A549 (cell line): ENCODE measurements around the gene FBXW5. TPM values are rescaled to one million over a fixed set of nuclear protein-coding genes. Genes with fewer than 3 reads are reported as not detected.

Experiments used
- ATAC-seq, 2 experiments: fragments of 200-7000 bp in 1 of 2; fragments of >200 bp in 1 of 2; cut with Nextera tagmentation in 1 of 2; cut with Tn5 transposase in 1 of 2; 3 replicates each; pipeline versions ENCODE4 v1.8.0 to v1.9.1; 2018 to 2020; ENCODE audit warnings: mild to moderate bottlenecking in 1 of 2, moderate library complexity in 1 of 2
- CTCF ChIA-PET: fragments of 300-600 bp; sonication (Branson Sonifier 250); formaldehyde crosslinking; extraction: SDS; loops from one replicate; lab custom pipeline; 2021; ENCODE audit warnings: antibody characterized with exemption, inconsistent platforms; lab: Yijun Ruan, JAX
- POLR2A ChIA-PET: fragments of 350-600 bp; formaldehyde crosslinking; extraction: SDS; loops from one replicate; lab custom pipeline; 2021; ENCODE audit warnings: antibody characterized with exemption, inconsistent platforms; lab: Yijun Ruan, JAX
- DNase-seq, 2 experiments: peaks; one replicate each; pipeline versions ENCODE4 v3.0.0 to v3.0.0-alpha.2; 2011 to 2016; ENCODE audit warnings: low read depth in 1 of 2, low spot score in 1 of 2
- FAIRE-seq: peaks from 2 replicates; lab custom pipeline; 2011; peaks lifted over from hg19 to GRCh38; lab: Jason Lieb, UNC
- H3K27ac ChIP-seq, 2 experiments: fragments of >200 bp; sonication (Bioruptor Twin); formaldehyde crosslinking; 3 replicates each; pipeline ENCODE4 v1.5.1; 2016 to 2017
- H3K4me1 ChIP-seq: fragments of >200 bp; sonication (Bioruptor Twin); formaldehyde crosslinking; 3 replicates; pipeline ENCODE4 v1.6.1; 2016
- H3K4me2 ChIP-seq: fragments of >200 bp; sonication (Bioruptor Twin); formaldehyde crosslinking; 3 replicates; pipeline ENCODE4 v1.6.1; 2016
- H3K4me3 ChIP-seq: fragments of >200 bp; sonication (Bioruptor Twin); formaldehyde crosslinking; 3 replicates; pipeline ENCODE4 v1.5.1; 2016
- H3K9me3 ChIP-seq: fragments of >200 bp; sonication (Bioruptor Twin); formaldehyde crosslinking; 3 replicates; pipeline ENCODE4 v1.6.1; 2016
- BHLHE40 ChIP-seq: IDR thresholded peaks from 2 replicates; pipeline ENCODE4 v1.6.1; 2012; ENCODE audit warnings: low read depth, low read length, inconsistent platforms
- CEBPB ChIP-seq, 2 experiments: fragments of >200 bp in 1 of 2; sonication (Bioruptor Twin) in 1 of 2; formaldehyde crosslinking in 1 of 2; IDR thresholded peaks; 2 replicates each; pipeline ENCODE4 v1.6.1; 2012 to 2016
- CTCF ChIP-seq: fragments of >200 bp; sonication (Bioruptor Twin); formaldehyde crosslinking; IDR thresholded peaks from 3 replicates; pipeline ENCODE4 v1.5.1; 2016
- ELK1 ChIP-seq: fragments of 150-350 bp; IDR thresholded peaks from 2 replicates; pipeline ENCODE4 v1.6.1; 2014; ENCODE audit warnings: low read depth, mild to moderate bottlenecking, low read length
- HOXA7 ChIP-seq: fragments of 250-450 bp; sonication (Bioruptor Pico); IDR thresholded peaks from 2 replicates; pipeline ENCODE4 v1.5.0; 2020; ENCODE audit warnings: mild to moderate bottlenecking, moderate library complexity
- HOXB5 ChIP-seq: fragments of 250-450 bp; sonication (Bioruptor Pico); IDR thresholded peaks from 2 replicates; pipeline ENCODE4 v1.5.0; 2020; ENCODE audit warnings: mild to moderate bottlenecking, moderate library complexity
- KDM1A ChIP-seq: fragments of 200-600 bp; sonication (generic); IDR thresholded peaks from 2 replicates; pipeline ENCODE4 v1.6.1; 2016; ENCODE audit warnings: low read depth, mild to moderate bottlenecking
- KDM5A ChIP-seq: fragments of 200-600 bp; sonication (generic); IDR thresholded peaks from 2 replicates; pipeline ENCODE4 v1.6.1; 2016; ENCODE audit warnings: antibody characterized with exemption, mild to moderate bottlenecking
- MAFK ChIP-seq: fragments of 450-650 bp; IDR thresholded peaks from 2 replicates; pipeline ENCODE4 v1.6.1; 2014; ENCODE audit not compliant: partially characterized antibody
- MAX ChIP-seq: IDR thresholded peaks from 2 replicates; pipeline ENCODE4 v1.6.1; 2012
- NFE2L2 ChIP-seq: fragments of 150-350 bp; conservative IDR thresholded peaks from 2 replicates; pipeline ENCODE4 v1.6.1; 2014; ENCODE audit warnings: low read length
- PBX3 ChIP-seq: IDR thresholded peaks from 2 replicates; pipeline ENCODE4 v1.6.1; 2012
- POLR2A ChIP-seq: IDR thresholded peaks from 2 replicates; pipeline ENCODE4 v1.6.1; 2012; ENCODE audit warnings: mild to moderate bottlenecking, low read length
- POLR2AphosphoS2 ChIP-seq: conservative IDR thresholded peaks from 2 replicates; pipeline ENCODE4 v1.6.1; 2012; ENCODE audit warnings: low read length, improper control_type of control experiment, inconsistent platforms
- SREBF2 ChIP-seq: fragments of 450-650 bp; IDR thresholded peaks from 2 replicates; pipeline ENCODE4 v1.6.1; 2014; ENCODE audit warnings: mild to moderate bottlenecking, moderate library complexity
- ZFP36 ChIP-seq: fragments of 450-650 bp; IDR thresholded peaks from 2 replicates; pipeline ENCODE4 v1.6.1; 2014; ENCODE audit warnings: borderline replicate concordance; ENCODE audit not compliant: partially characterized antibody
- ZNF302 ChIP-seq: fragments of 250-450 bp; sonication (Bioruptor Pico); IDR thresholded peaks from 2 replicates; pipeline ENCODE4 v1.9.0; 2021; ENCODE audit warnings: inconsistent platforms, mild to moderate bottlenecking, moderate library complexity
- WGBS: methylation state at CpG from one replicate; pipeline ENCODE4 v1.1.6; 2017; ENCODE audit errors: missing lambda C conversion rate; 5-methylcytosine and 5-hydroxymethylcytosine counted together
- polyA plus RNA-seq, 4 experiments: library from polyadenylated mRNA; depleted of rRNA in 3 of 4; stranded (reverse); fragments of >200 nt; fragmentation: RNase III in 1 of 4; extraction: RNeasy Plus Mini Kit Qiagen cat#74134 plus additional on column Dnase treatment in 1 of 4; gene quantifications; 2 replicates in 3 of 4; 3 replicates in 1 of 4; pipeline ENCODE4 v1.2.3, GENCODE V29; 2011 to 2017

Gene FBXW5
- polyA plus RNA-seq, 2 of the 4 experiments (the other 2 are of a cell fraction), result 37.5 to 59.5 TPM

- H3K9me3 ChIP-seq, result no peaks in the 10 kb centered on the region
- TF ChIP-seq PBX3 (no peak), CTCF (0 out of 3 replicates have a peak, but pooled peaks have one; percentile 8)
- TF ChIP-seq, all 56 proteins: peak for 1
- 85% methylated on average over 13 of the region's 14 CpGs for WGBS
- POLR2A ChIA-PET, result no interaction called here
- no peak overlapping the region for H3K27ac ChIP-seq
- no peak for DNase-seq
- H3K4me1 ChIP-seq, result peaks cover 14% of the 10 kb centered on the region
- H3K4me3 ChIP-seq, result no peak overlapping the region
- CTCF ChIA-PET, result interaction anchor here (1.0 to 7.8 kb wide), 7 partner anchors 9 to 60 kb away, joined by 3 to 64 read pairs (median 5); partner anchors contain the start of genes ABCA2, C8G and FBXW5
- H3K4me2 ChIP-seq, result no peak overlapping the region
- no peak for FAIRE-seq
- ATAC-seq, result no peak
Observed at GRCh38 chr9:136975644-136976043, 31.1 kb upstream of the FBXW5 start.

GRCh38 chr9:136974817-136975535 is 30.4 kb upstream of the FBXW5 start:
- no peak overlapping the region for H3K4me3 ChIP-seq
- DNase-seq (no peak), ATAC-seq (no peak), FAIRE-seq (no peak)
- H3K4me2 ChIP-seq, result no peak overlapping the region
- ChIA-PET CTCF (interaction anchor here (1.0 to 7.8 kb wide), 7 partner anchors 8 to 72 kb away, joined by 3 to 64 read pairs (median 5); partner anchors contain the start of genes ABCA2, C8G and FBXW5), POLR2A (no interaction called here)
- no peak overlapping the region for H3K27ac ChIP-seq
- TF ChIP-seq CEBPB (IDR thresholded peaks at IDR 0.05) (no peak), SREBF2 (no peak), MAX (no peak), BHLHE40 (no peak), POLR2A (no peak), NFE2L2 (no peak), HOXA7 (CRISPR knock-in tag) (no peak), ZFP36 (no peak), KDM1A (no peak), HOXB5 (CRISPR knock-in tag) (no peak), ZNF302 (no peak), ELK1 (no peak), MAFK (no peak), POLR2AphosphoS2 (no peak), KDM5A (no peak)
- WGBS, result 66% methylated on average over 11 of the region's 15 CpGs
- no peaks in the 10 kb centered on the region for H3K9me3 ChIP-seq
- peaks cover 14% of the 10 kb centered on the region for H3K4me1 ChIP-seq
